WTC11 (cell line): Measurements from ENCODE around the gene RDH11. TPM values are rescaled to one million over a fixed set of nuclear protein-coding genes. Genes with fewer than 3 reads are reported as not detected.

Experiments
- ATAC-seq: fragments of 200-7000 bp; cut with Tn5 transposase; 2 replicates; pipeline ENCODE4 v1.10.0; 2021; ENCODE audit warnings: mild to moderate bottlenecking, moderate library complexity
- CTCF ChIA-PET: fragments of 300-600 bp; sonication (Branson Sonifier 250); formaldehyde crosslinking; loops from one replicate; lab custom pipeline; 2021; ENCODE audit warnings: antibody characterized with exemption; lab: Charles Lee
- POLR2A ChIA-PET: fragments of 350-600 bp; sonication (Branson Sonifier 250); formaldehyde crosslinking; loops from one replicate; lab custom pipeline; 2021; ENCODE audit warnings: antibody characterized with exemption; lab: Charles Lee
- DNase-seq: peaks from one replicate; pipeline ENCODE4 v3.0.0; 2021; ENCODE audit warnings: low spot score
- H3K27ac Mint-ChIP-seq: 2 replicates; pipeline ENCODE4 v1.8.0; 2021; ENCODE audit warnings: mixed read lengths
- H3K27me3 Mint-ChIP-seq: 2 replicates; pipeline ENCODE4 v1.8.0; 2021; ENCODE audit warnings: low read depth, mild to moderate bottlenecking, moderate library complexity, mixed read lengths
- H3K36me3 Mint-ChIP-seq: 2 replicates; pipeline ENCODE4 v1.8.0; 2021; ENCODE audit warnings: mixed read lengths
- H3K4me1 Mint-ChIP-seq: 2 replicates; pipeline ENCODE4 v1.8.0; 2022; ENCODE audit warnings: mixed read lengths
- H3K4me3 Mint-ChIP-seq: 2 replicates; pipeline ENCODE4 v1.8.0; 2021; ENCODE audit warnings: mild to moderate bottlenecking, moderate library complexity, mixed read lengths
- H3K9me3 Mint-ChIP-seq: 2 replicates; pipeline ENCODE4 v1.8.0; 2021; ENCODE audit warnings: mixed read lengths
- AFF4 ChIP-seq: sonication (generic); formaldehyde crosslinking; IDR thresholded peaks from 2 replicates; pipeline ENCODE4 v1.8.1; 2023; ENCODE audit warnings: mild to moderate bottlenecking, missing genetic modification reagents, borderline replicate concordance
- ATF3 ChIP-seq: sonication (generic); formaldehyde crosslinking; conservative IDR thresholded peaks from 2 replicates; pipeline ENCODE4 v1.8.1; 2022; ENCODE audit warnings: mild to moderate bottlenecking, missing genetic modification reagents
- E2F4 ChIP-seq: sonication (generic); formaldehyde crosslinking; IDR thresholded peaks from 2 replicates; pipeline ENCODE4 v1.8.1; 2022; ENCODE audit warnings: low read depth, mild to moderate bottlenecking, moderate library complexity, missing genetic modification reagents, borderline replicate concordance
- EMX1 ChIP-seq: fragments of 250-450 bp; sonication (Bioruptor Pico); IDR thresholded peaks from 2 replicates; pipeline ENCODE4 v1.8.0; 2021; ENCODE audit warnings: mild to moderate bottlenecking
- FOXP4 ChIP-seq: sonication (generic); formaldehyde crosslinking; IDR thresholded peaks from 2 replicates; pipeline ENCODE4 v1.8.0; 2022; ENCODE audit warnings: mild to moderate bottlenecking, missing genetic modification reagents
- GRHL2 ChIP-seq: fragments of 250-450 bp; sonication (Bioruptor Pico); IDR thresholded peaks from 2 replicates; pipeline ENCODE4 v1.8.0; 2022; ENCODE audit warnings: mild to moderate bottlenecking, moderate library complexity; ENCODE audit not compliant: insufficient replicate concordance, severe bottlenecking
- JAZF1 ChIP-seq: fragments of 250-450 bp; sonication (Bioruptor Pico); IDR thresholded peaks from 2 replicates; pipeline ENCODE4 v1.9.0; 2021; ENCODE audit warnings: moderate library complexity, mild to moderate bottlenecking, inconsistent platforms
- MYBL2 ChIP-seq: sonication (generic); formaldehyde crosslinking; IDR thresholded peaks from 2 replicates; pipeline ENCODE4 v1.8.1; 2023; ENCODE audit warnings: mild to moderate bottlenecking, moderate library complexity, missing genetic modification reagents
- NFYB ChIP-seq: sonication (generic); formaldehyde crosslinking; conservative IDR thresholded peaks from 2 replicates; pipeline ENCODE4 v1.8.0; 2022; ENCODE audit warnings: low read depth, missing genetic modification reagents
- RORB ChIP-seq: fragments of 250-450 bp; sonication (Bioruptor Pico); IDR thresholded peaks from 2 replicates; pipeline ENCODE4 v1.9.0; 2021; ENCODE audit warnings: mild to moderate bottlenecking
- SMAD3 ChIP-seq: sonication (generic); formaldehyde crosslinking; IDR thresholded peaks from 2 replicates; pipeline ENCODE4 v1.8.0; 2022; ENCODE audit warnings: missing genetic modification reagents, mild to moderate bottlenecking, borderline replicate concordance
- SMAD4 ChIP-seq: sonication (generic); formaldehyde crosslinking; IDR thresholded peaks from 2 replicates; pipeline ENCODE4 v1.8.0; 2022; ENCODE audit warnings: mild to moderate bottlenecking, missing genetic modification reagents
- SOX15 ChIP-seq: fragments of 250-450 bp; sonication (Bioruptor Pico); IDR thresholded peaks from 2 replicates; pipeline ENCODE4 v1.9.0; 2021; ENCODE audit warnings: mild to moderate bottlenecking
- SP1 ChIP-seq: sonication (generic); formaldehyde crosslinking; conservative IDR thresholded peaks from 2 replicates; pipeline ENCODE4 v1.8.1; 2022; ENCODE audit warnings: missing genetic modification reagents
- TEAD1 ChIP-seq: sonication (generic); formaldehyde crosslinking; IDR thresholded peaks from 2 replicates; pipeline ENCODE4 v1.8.0; 2022; ENCODE audit warnings: mild to moderate bottlenecking, missing genetic modification reagents
- ZBTB43 ChIP-seq: sonication (generic); formaldehyde crosslinking; IDR thresholded peaks from 2 replicates; pipeline ENCODE4 v1.8.1; 2023; ENCODE audit warnings: mild to moderate bottlenecking, missing genetic modification reagents
- ZNF317 ChIP-seq: sonication (generic); formaldehyde crosslinking; IDR thresholded peaks from 2 replicates; pipeline ENCODE4 v1.8.1; 2023; ENCODE audit warnings: low read depth, mild to moderate bottlenecking, moderate library complexity, missing genetic modification reagents, borderline replicate concordance
- ZNF671 ChIP-seq: fragments of 250-450 bp; sonication (Bioruptor Pico); IDR thresholded peaks from 2 replicates; pipeline ENCODE4 v1.8.0; 2021; ENCODE audit warnings: mild to moderate bottlenecking
- total RNA-seq: library from RNA; stranded (reverse); gene quantifications from 3 replicates; pipeline ENCODE4 v1.2.3, GENCODE V29; 2021

The RDH11 gene
- total RNA-seq, 1 experiment from 2014 or later: 103 TPM

GRCh38 chr14:67673451-67673850, 22.1 kb downstream of the RDH11 start (continued):
- no peak for TF ChIP-seq E2F4 (CRISPR knock-in tag)
- no peak for TF ChIP-seq SMAD4
- no peak for TF ChIP-seq AFF4 (CRISPR knock-in tag)
- no peak for TF ChIP-seq TEAD1 (CRISPR knock-in tag)
- TF ChIP-seq ATF3 (CRISPR knock-in tag): no peak

GRCh38 chr14:67668559-67668958, 27.0 kb downstream of the RDH11 start:
- TF ChIP-seq EMX1 (CRISPR knock-in tag) (no peak), GRHL2 (CRISPR knock-in tag) (no peak), SOX15 (CRISPR knock-in tag) (no peak), MYBL2 (no peak), FOXP4 (CRISPR knock-in tag) (no peak), JAZF1 (CRISPR knock-in tag) (no peak), ZNF317 (no peak), ZBTB43 (CRISPR knock-in tag) (no peak), NFYB (CRISPR knock-in tag) (no peak), SMAD3 (no peak), ZNF671 (no peak), RORB (no peak), SP1 (CRISPR knock-in tag) (no peak)
- H3K36me3 Mint-ChIP-seq: no peaks in the 10 kb centered on the region
- ATAC-seq (no peak), DNase-seq (no peak)
- H3K4me3 Mint-ChIP-seq: no peak overlapping the region
- H3K9me3 Mint-ChIP-seq: no peaks in the 10 kb centered on the region
- H3K27me3 Mint-ChIP-seq: no peaks in the 10 kb centered on the region
- CTCF ChIA-PET: interaction anchor here (1.0 to 3.2 kb wide), 5 partner anchors 36 to 142 kb away, joined by 3 to 30 read pairs (median 7); partner anchors contain the start of genes ARG2 and PIGH
- peaks cover 21% of the 10 kb centered on the region for H3K4me1 Mint-ChIP-seq
- POLR2A ChIA-PET: no interaction called here
- H3K27ac Mint-ChIP-seq: no peak overlapping the region
